Heart left ventricle (tissue), 16 donors: ENCODE results near the gene OLFM1. TPM values are rescaled to one million over a fixed set of nuclear protein-coding genes. Genes with fewer than 3 reads are reported as not detected.

Experiments
- ATAC-seq, 4 donors: fragments of 200-7000 bp; cut with Tn5 transposase; one replicate each; pipeline ENCODE4 v1.9.1; 2020 to 2022; ENCODE audit warnings: moderate library complexity in 4 of 4, mild to moderate bottlenecking in 3 of 4, moderate number of reproducible peaks in 1 of 4
- DNase-seq, 5 donors: peaks; one replicate each; pipeline ENCODE4 v3.0.0-alpha.2; 2020
- H3K27ac ChIP-seq, 12 donors: fragments of 200-600 bp; sonication (generic) in 4 of 12; one replicate each; pipeline versions ENCODE4 v1.5.0 to v1.8.0; 2016 to 2022; ENCODE audit warnings: mild to moderate bottlenecking in 2 of 12
- H3K27me3 ChIP-seq, 9 donors: fragments of 200-600 bp; sonication (generic) in 2 of 9; one replicate each; pipeline versions ENCODE4 v1.5.1 to v1.8.0; 2016 to 2022; ENCODE audit warnings: mild to moderate bottlenecking in 3 of 9
- H3K36me3 ChIP-seq, 9 donors: fragments of 200-600 bp; sonication (generic) in 2 of 9; one replicate each; pipeline versions ENCODE4 v1.5.0 to v1.8.0; 2018 to 2022; ENCODE audit warnings: mild to moderate bottlenecking in 2 of 9
- H3K4me1 ChIP-seq, 12 donors: fragments of 200-600 bp; sonication (generic) in 4 of 12; one replicate each; pipeline versions ENCODE4 v1.5.0 to v1.8.0; 2016 to 2022; ENCODE audit warnings: mild to moderate bottlenecking in 3 of 12
- H3K4me3 ChIP-seq, 12 donors: fragments of 200-600 bp; sonication (generic) in 4 of 12; one replicate each; pipeline versions ENCODE4 v1.5.0 to v1.8.0; 2017 to 2022; ENCODE audit warnings: mild to moderate bottlenecking in 9 of 12, moderate library complexity in 4 of 12
- H3K9me3 ChIP-seq, 12 donors: fragments of 200-600 bp; sonication (generic) in 4 of 12; one replicate each; pipeline versions ENCODE4 v1.5.0 to v1.8.0; 2016 to 2022; ENCODE audit warnings: mild to moderate bottlenecking in 1 of 12
- CTCF ChIP-seq, 12 donors: fragments of 200-600 bp; sonication (generic) in 4 of 12; IDR thresholded peaks; one replicate each; pipeline versions ENCODE4 v1.5.0 to v1.8.0; 2018 to 2022; ENCODE audit warnings: antibody characterized with exemption in 12 of 12, mild to moderate bottlenecking in 5 of 12
- POLR2A ChIP-seq, 2 donors: fragments of 450-650 bp; IDR thresholded peaks; one replicate each; pipeline ENCODE4 v1.6.1; 2017; ENCODE audit warnings: antibody characterized with exemption in 2 of 2, mild to moderate bottlenecking in 2 of 2, moderate library complexity in 2 of 2
- WGBS, 4 donors: extraction: QIAGEN DNeasy Blood & Tissue Kit in 2 of 4; methylation state at CpG; one replicate each; pipeline versions ENCODE4 v1.1.5 to v1.1.7; 2013 to 2018; 5-methylcytosine and 5-hydroxymethylcytosine counted together
- intact Hi-C, 10 donors: fragments of 100-400 bp; cut with DNase I; formaldehyde crosslinking; loops; one replicate each; pipeline versions ENCODE4 v1.11.1 to v1.14.2; 2022
- polyA plus RNA-seq, 2 donors: library from polyadenylated mRNA; stranded (reverse); fragments of 200-250 nt; gene quantifications; one replicate each; pipeline ENCODE4 v1.2.3, GENCODE V29; 2013
- total RNA-seq, 9 donors: library from RNA; depleted of rRNA in 2 of 9; stranded (reverse); fragments of >200 nt in 2 of 9; fragmentation: NEBNext Ultra II Directional in 3 of 9; extraction: Animal tissue kit (Norgen Biotek cat#: 25700) in 3 of 9; gene quantifications; one replicate each; pipeline versions ENCODE4 v1.1.0 to v1.2.4, GENCODE V29; 2016 to 2023
- donor health status: ischemic (EF 13 %, LVEDD 7.1; RV severe dilation, severe dysfunction).
- donor health status: healthy with polysubstance abuse.
- donor health status: DM: no; HTN: yes; CAD: no.
- donor health status: DM: no; HTN: no; CAD: no.
- donor health status: ischemic (EF 25% LVEDD 6.9; RV normal size, moderate dysfunction).
- donor health status: ischemic (EF 25% LVEDD 5.7; RV mildly dilated, moderate dysfunction).
- donor health status: healthy.
- donor health status: DM: yes; HTN: yes; CAD: no.
- donor health status: ischemic (EF 35%, LVEDD 5.7; RV mildly dilated, moderate dysfunction).
- donor health status: nonischemic (EF 11% LVEDD 7.7; RV severe dilation, severe dysfunction).
- donor health status: DM: yes; HTN: yes; CAD: no.
- donor health status: PGD.
- donor health status: ischemic (EF 29% LVEDD 5.4; RV normal size, mild dysfunction).
- donor health status: nonischemic (EF 23%, LVEDD 6.1; RV moderate dilation, normal function).

Gene OLFM1
- total and polyA plus RNA-seq, 11 donors, result 3.5 to 11.8 (median 8.1) TPM

- peaks cover 0 to 17% (median 5%) of the 10 kb centered on the region in 12 donors for H3K4me1 ChIP-seq
- no peaks in the 10 kb centered on the region for H3K36me3 ChIP-seq
- TF ChIP-seq POLR2A (IDR thresholded peaks at IDR 0.05) (no peak), CTCF (IDR thresholded peaks at IDR 0.05) (no peak)
- DNase-seq, result peak in 1 of 5 donors; percentile 1
- H3K27ac ChIP-seq, result no peak overlapping the region
- 62 to 70% (median 67%) methylated on average over 16 of the region's 16 CpGs for WGBS, 4 donors
- intact Hi-C loops, result loop anchor here in 6 of 10 donors (10.0 kb wide), 2 partner anchors 286 to 296 kb away; no protein-coding TSS in a partner anchor
- no peaks in the 10 kb centered on the region for H3K9me3 ChIP-seq
- no peak overlapping the region for H3K4me3 ChIP-seq
- H3K27me3 ChIP-seq, result peaks cover 4 to 36% (median 15%) of the 10 kb centered on the region in 9 donors
- no peak for ATAC-seq
These were observed 16.3 kb upstream of the OLFM1 start for GRCh38 chr9:135070964-135071735.

GRCh38 chr9:135073081-135073740, 14.3 kb upstream of the OLFM1 start:
- Histone ChIP-seq H3K36me3 (no peaks in the 10 kb centered on the region), H3K27me3 (peaks cover 4 to 26% (median 14%) of the 10 kb centered on the region in 9 donors), H3K4me1 (peaks cover 0 to 18% (median 5%) of the 10 kb centered on the region in 12 donors), H3K4me3 (no peak overlapping the region), H3K9me3 (no peaks in the 10 kb centered on the region), H3K27ac (no peak overlapping the region)
- no peak for TF ChIP-seq CTCF (IDR thresholded peaks at IDR 0.05)
- TF ChIP-seq POLR2A (IDR thresholded peaks at IDR 0.05), result no peak
- 82 to 86% (median 85%) methylated on average over 12 to 13 of the region's 13 CpGs for WGBS, 4 donors
- DNase-seq (no peak), ATAC-seq (no peak)
- intact Hi-C loops, result loop anchor here in 6 of 10 donors (10.0 kb wide), 2 partner anchors 288 to 298 kb away; no protein-coding TSS in a partner anchor

- Histone ChIP-seq H3K4me3 (no peak overlapping the region), H3K27ac (no peak overlapping the region), H3K36me3 (no peaks in the 10 kb centered on the region), H3K9me3 (no peaks in the 10 kb centered on the region), H3K27me3 (peaks cover 0 to 20% (median 8%) of the 10 kb centered on the region in 9 donors), H3K4me1 (peaks cover 0 to 18% (median 5%) of the 10 kb centered on the region in 12 donors)
- DNase-seq (peak in 1 of 5 donors; percentile 1), ATAC-seq (no peak)
- WGBS, 4 donors, result 86 to 92% (median 88%) methylated on average over 9 of the region's 9 CpGs
- intact Hi-C loops, result loop anchor here in 6 of 10 donors (10.0 kb wide), 2 partner anchors 289 to 299 kb away; no protein-coding TSS in a partner anchor
- TF ChIP-seq POLR2A (IDR thresholded peaks at IDR 0.05), result no peak
These were observed 13.6 kb upstream of the OLFM1 start for GRCh38 chr9:135073741-135074305.

- WGBS, 4 donors, result 39 to 47% (median 44%) methylated on average over 16 to 19 of the region's 19 CpGs
- H3K27me3 ChIP-seq, result peaks cover 0 to 19% (median 5%) of the 10 kb centered on the region in 9 donors
- peak in 1 of 5 donors; percentile 5 for DNase-seq
- peak overlapping the region; percentile 36 to 66 (median 56) for H3K4me3 ChIP-seq
- TF ChIP-seq POLR2A (IDR thresholded peaks at IDR 0.05) (no peak), CTCF (IDR thresholded peaks at IDR 0.05) (no peak)
- intact Hi-C loops, result loop anchor here in 7 of 10 donors (5.0 to 10.0 kb wide), 3 partner anchors 290 to 300 kb away; no protein-coding TSS in a partner anchor
- H3K9me3 ChIP-seq, result no peaks in the 10 kb centered on the region
- no peaks in the 10 kb centered on the region for H3K36me3 ChIP-seq
- H3K4me1 ChIP-seq, result peaks cover 0 to 18% (median 5%) of the 10 kb centered on the region in 12 donors
- H3K27ac ChIP-seq, result peak overlapping the region in 1 of 12 donors; percentile 48
- ATAC-seq, result no peak
These were observed 12.9 kb upstream of the OLFM1 start for GRCh38 chr9:135074354-135075233.
